ENCODE measurements around the gene TTC7B. TPM values are rescaled to one million over a fixed set of nuclear protein-coding genes. Genes with fewer than 3 reads are reported as not detected.

TTC7B gene
- total and polyA plus RNA-seq, 2 of the 8 experiments (the other 6 are each of a cell fraction or from before 2014, with no cell fraction given), result 23.7 to 34.0 TPM

- TF ChIP-seq CHD7 (IDR thresholded peaks at IDR 0.05; ENCODE audit: insufficient replicate concordance, low read length), result no peak
These were observed 307.5 kb downstream of the TTC7B start (continued) for GRCh38 chr14:90508536-90509254.
